ENCODE measurements around the gene WDR35. TPM values are rescaled to one million over a fixed set of nuclear protein-coding genes. Genes with fewer than 3 reads are reported as not detected.

Gene WDR35
- total and polyA plus RNA-seq, 10 of the 15 experiments (the other 5 are each of a cell fraction or from before 2014, with no cell fraction given): 3.0 to 9.3 (median 6.3) TPM

DNA sequence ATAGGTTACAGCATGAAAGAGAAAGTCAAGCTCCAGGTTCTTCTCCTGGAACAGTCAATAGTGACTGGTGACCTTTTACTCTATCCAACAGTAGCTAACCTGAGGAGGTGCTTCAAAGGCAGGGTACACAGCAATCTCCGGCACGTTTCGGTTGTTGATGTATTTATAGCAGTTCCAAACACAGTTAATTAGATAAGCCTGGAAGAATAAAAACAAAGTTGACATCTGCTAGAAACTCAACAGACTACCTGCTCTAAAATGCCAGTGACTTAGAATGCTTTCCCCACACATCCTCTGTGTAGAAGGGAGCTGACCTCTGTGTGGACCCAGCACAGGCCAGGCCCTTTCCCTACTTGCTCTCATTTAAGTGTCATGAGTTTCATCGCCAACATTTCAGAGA, 44.3 kb upstream of the WDR35 start:
- peaks cover 3% of the 10 kb centered on the region; the same call in 1 of the 2 replicates for H3K4me1 ChIP-seq (ENCODE audit: control insufficient read depth, insufficient read depth, low read length)
- H3K27ac ChIP-seq (ENCODE audit: control insufficient read depth, insufficient read depth): no peak overlapping the region
- BruUV-seq (replicated peaks): TSS peak; percentile 1
- peaks cover 15 to 28% of the 10 kb centered on the region in 2 experiments for H3K36me3 ChIP-seq (ENCODE audit: control insufficient read depth in 2 of 2, insufficient read depth in 2 of 2, low read length in 1 of 2)
- no peak overlapping the region for H3K9ac ChIP-seq (ENCODE audit: control insufficient read depth, insufficient read depth, low read length)
- SMC1A ChIA-PET (ENCODE audit: uncharacterized antibody, unreplicated experiment): interaction anchor here (1.2 to 2.0 kb wide), 3 partner anchors 10 to 17 kb away, joined by 5 to 9 read pairs (median 7); partner anchors contain the start of gene LAPTM4A
- intact Hi-C loops (cut with micrococcal nuclease; ENCODE audit: unreplicated experiment): no loop called here
- RAD21 ChIA-PET (ENCODE audit: unreplicated experiment): interaction anchor here (3.0 kb wide), 1 partner anchor 15 kb away, joined by 12 read pairs; no protein-coding TSS in a partner anchor
- CTCF ChIA-PET: interaction anchor here (1.5 kb wide), 1 partner anchor 9 kb away, joined by 5 read pairs; no protein-coding TSS in a partner anchor
- H4K20me1 ChIP-seq (ENCODE audit: control insufficient read depth, insufficient read depth): no peaks in the 10 kb centered on the region
- no peaks in the 10 kb centered on the region; the same call in 2 of the 3 replicates for H3K9me3 ChIP-seq (replicated peaks; ENCODE audit: control insufficient read depth, insufficient read depth, low read length)
- no peak overlapping the region for H2AFZ ChIP-seq (ENCODE audit: control insufficient read depth, low read depth, low read length)
- no peaks in the 10 kb centered on the region for H3K27me3 ChIP-seq (replicated peaks in 1 of 2; ENCODE audit: control insufficient read depth in 2 of 2, insufficient read depth in 2 of 2, low read length in 1 of 2)
- H3K4me3 ChIP-seq: no peak overlapping the region
- ATAC-seq (no peak), FAIRE-seq (no peak), DNase-seq (ENCODE audit: low read depth, low spot score) (no peak)
- POLR2A ChIA-PET: interaction anchor here (1.4 kb wide), 2 partner anchors 10 to 17 kb away, joined by 3 to 4 read pairs; partner anchors contain the start of gene LAPTM4A
- no peak overlapping the region for H3K4me2 ChIP-seq (ENCODE audit: control insufficient read depth, insufficient read depth)
- in situ Hi-C loops (cut with MboI): no loop called here
- no peaks in the 10 kb centered on the region; the same call in 1 of the 2 replicates for H3K79me2 ChIP-seq (ENCODE audit: control insufficient read depth, insufficient read depth, low read length)
- TF ChIP-seq LARP7 (IDR thresholded peaks at IDR 0.05) (no peak), BMI1 (IDR thresholded peaks at IDR 0.05; ENCODE audit: borderline replicate concordance) (no peak), POU2F2 (IDR thresholded peaks at IDR 0.05; ENCODE audit: borderline replicate concordance, low read depth, low read length) (no peak), ESRRA (IDR thresholded peaks at IDR 0.05; ENCODE audit: low read length) (no peak), TCF3 (IDR thresholded peaks at IDR 0.05; ENCODE audit: borderline replicate concordance, insufficient read depth, low read depth, low read length) (no peak), NFIC (IDR thresholded peaks at IDR 0.05; ENCODE audit: low read depth, low read length) (no peak)
- TF ChIP-seq, protein P1, sequence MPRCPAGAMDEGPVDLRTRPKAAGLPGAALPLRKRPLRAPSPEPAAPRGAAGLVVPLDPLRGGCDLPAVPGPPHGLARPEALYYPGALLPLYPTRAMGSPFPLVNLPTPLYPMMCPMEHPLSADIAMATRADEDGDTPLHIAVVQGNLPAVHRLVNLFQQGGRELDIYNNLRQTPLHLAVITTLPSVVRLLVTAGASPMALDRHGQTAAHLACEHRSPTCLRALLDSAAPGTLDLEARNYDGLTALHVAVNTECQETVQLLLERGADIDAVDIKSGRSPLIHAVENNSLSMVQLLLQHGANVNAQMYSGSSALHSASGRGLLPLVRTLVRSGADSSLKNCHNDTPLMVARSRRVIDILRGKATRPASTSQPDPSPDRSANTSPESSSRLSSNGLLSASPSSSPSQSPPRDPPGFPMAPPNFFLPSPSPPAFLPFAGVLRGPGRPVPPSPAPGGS (IDR thresholded peaks at IDR 0.05; ENCODE audit: borderline replicate concordance, insufficient read depth, low read depth, low read length, poor library complexity, severe bottlenecking): no peak
- TF ChIP-seq, protein P2, sequence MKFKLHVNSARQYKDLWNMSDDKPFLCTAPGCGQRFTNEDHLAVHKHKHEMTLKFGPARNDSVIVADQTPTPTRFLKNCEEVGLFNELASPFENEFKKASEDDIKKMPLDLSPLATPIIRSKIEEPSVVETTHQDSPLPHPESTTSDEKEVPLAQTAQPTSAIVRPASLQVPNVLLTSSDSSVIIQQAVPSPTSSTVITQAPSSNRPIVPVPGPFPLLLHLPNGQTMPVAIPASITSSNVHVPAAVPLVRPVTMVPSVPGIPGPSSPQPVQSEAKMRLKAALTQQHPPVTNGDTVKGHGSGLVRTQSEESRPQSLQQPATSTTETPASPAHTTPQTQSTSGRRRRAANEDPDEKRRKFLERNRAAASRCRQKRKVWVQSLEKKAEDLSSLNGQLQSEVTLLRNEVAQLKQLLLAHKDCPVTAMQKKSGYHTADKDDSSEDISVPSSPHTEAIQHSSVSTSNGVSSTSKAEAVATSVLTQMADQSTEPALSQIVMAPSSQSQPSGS (IDR thresholded peaks at IDR 0.05; ENCODE audit: low read length): no peak
- TF ChIP-seq, protein P3, sequence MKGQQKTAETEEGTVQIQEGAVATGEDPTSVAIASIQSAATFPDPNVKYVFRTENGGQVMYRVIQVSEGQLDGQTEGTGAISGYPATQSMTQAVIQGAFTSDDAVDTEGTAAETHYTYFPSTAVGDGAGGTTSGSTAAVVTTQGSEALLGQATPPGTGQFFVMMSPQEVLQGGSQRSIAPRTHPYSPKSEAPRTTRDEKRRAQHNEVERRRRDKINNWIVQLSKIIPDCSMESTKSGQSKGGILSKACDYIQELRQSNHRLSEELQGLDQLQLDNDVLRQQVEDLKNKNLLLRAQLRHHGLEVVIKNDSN (IDR thresholded peaks at IDR 0.05; ENCODE audit: borderline replicate concordance, extremely low read length, insufficient read depth, low read depth, low read length): no peak
- TF ChIP-seq, protein P4, sequence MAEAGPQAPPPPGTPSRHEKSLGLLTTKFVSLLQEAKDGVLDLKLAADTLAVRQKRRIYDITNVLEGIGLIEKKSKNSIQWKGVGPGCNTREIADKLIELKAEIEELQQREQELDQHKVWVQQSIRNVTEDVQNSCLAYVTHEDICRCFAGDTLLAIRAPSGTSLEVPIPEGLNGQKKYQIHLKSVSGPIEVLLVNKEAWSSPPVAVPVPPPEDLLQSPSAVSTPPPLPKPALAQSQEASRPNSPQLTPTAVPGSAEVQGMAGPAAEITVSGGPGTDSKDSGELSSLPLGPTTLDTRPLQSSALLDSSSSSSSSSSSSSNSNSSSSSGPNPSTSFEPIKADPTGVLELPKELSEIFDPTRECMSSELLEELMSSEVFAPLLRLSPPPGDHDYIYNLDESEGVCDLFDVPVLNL (IDR thresholded peaks at IDR 0.05; ENCODE audit: low read depth, low read length): no peak
- TF ChIP-seq, protein P5, sequence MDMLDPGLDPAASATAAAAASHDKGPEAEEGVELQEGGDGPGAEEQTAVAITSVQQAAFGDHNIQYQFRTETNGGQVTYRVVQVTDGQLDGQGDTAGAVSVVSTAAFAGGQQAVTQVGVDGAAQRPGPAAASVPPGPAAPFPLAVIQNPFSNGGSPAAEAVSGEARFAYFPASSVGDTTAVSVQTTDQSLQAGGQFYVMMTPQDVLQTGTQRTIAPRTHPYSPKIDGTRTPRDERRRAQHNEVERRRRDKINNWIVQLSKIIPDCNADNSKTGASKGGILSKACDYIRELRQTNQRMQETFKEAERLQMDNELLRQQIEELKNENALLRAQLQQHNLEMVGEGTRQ (IDR thresholded peaks at IDR 0.05; ENCODE audit: borderline replicate concordance, low read depth, low read length): no peak
- WGBS (ENCODE audit: insufficient coverage, insufficient replicate concordance, low lambda C conversion rate, missing lambda C conversion rate): 96% methylated on average over 4 of the region's 4 CpGs

All from GM12878 (cell line).